HCT116 (cell line): ENCODE results near the gene MYH15. TPM values are rescaled to one million over a fixed set of nuclear protein-coding genes. Genes with fewer than 3 reads are reported as not detected.

ENCODE experiments used
- ATAC-seq: fragments of 200-7000 bp; cut with Tn5 transposase; 2 replicates; pipeline ENCODE4 v1.9.1; 2020; ENCODE audit warnings: mild to moderate bottlenecking, moderate library complexity
- BruUV-seq: library from RNA; stranded (reverse); fragments of 400-500 nt; replicated peaks from 2 replicates; lab custom pipeline; 2021; lab: Mats Ljungman, UMichigan
- CTCF ChIA-PET: fragments of 300-600 bp; sonication (Branson Sonifier 250); formaldehyde crosslinking; loops from one replicate; lab custom pipeline; 2021; ENCODE audit warnings: antibody characterized with exemption; lab: Charles Lee
- POLR2A ChIA-PET: fragments of 300-600, 350-600 bp; sonication (Branson Sonifier 250); formaldehyde crosslinking; loops from one replicate; lab custom pipeline; 2021; ENCODE audit warnings: antibody characterized with exemption; lab: Charles Lee
- RAD21 ChIA-PET, 2 experiments: fragments of 300-600 bp; sonication (Branson Sonifier 250); formaldehyde crosslinking; loops; one replicate each; lab custom pipeline; 2023; ENCODE audit warnings: low total read pairs in 2 of 2; ENCODE audit not compliant: uncharacterized antibody in 2 of 2, unreplicated experiment in 2 of 2, low non-redundant PET in 1 of 2; lab: Charles Lee
- DNase-seq: peaks from one replicate; pipeline ENCODE4 v3.0.0-alpha.2; 2010; ENCODE audit warnings: low read depth, low spot score
- H2AFZ ChIP-seq: fragments of 200-600 bp; shearing (Covaris generic), sonication (generic); 2 replicates; pipeline ENCODE4 v1.6.1; 2017; ENCODE audit warnings: low read depth, mixed run types, mixed read lengths, antibody characterized with exemption, low read length; ENCODE audit not compliant: poor library complexity, severe bottlenecking
- H3K27ac ChIP-seq: 2 replicates; pipeline ENCODE4 v1.5.1; 2012; ENCODE audit warnings: low read depth, low read length
- H3K27me3 ChIP-seq: fragments of 200-600 bp; sonication (generic); 2 replicates; pipeline ENCODE4 v1.6.1; 2016; ENCODE audit warnings: mixed run types, low read length, mixed read lengths; ENCODE audit not compliant: insufficient read depth
- H3K36me3 ChIP-seq, 2 experiments: fragments of 200-500 bp in 1 of 2; fragments of 200-600 bp in 1 of 2; sonication (Bioruptor generic) in 1 of 2; sonication (generic) in 1 of 2; 2 replicates each; pipeline versions ENCODE4 v1.5.1 to v1.6.1; 2014 to 2016; ENCODE audit warnings: low read length in 2 of 2, inconsistent platforms in 1 of 2, mixed read lengths in 1 of 2, mixed run types in 1 of 2; ENCODE audit not compliant: insufficient read depth in 2 of 2, control insufficient read depth in 1 of 2
- H3K4me1 ChIP-seq, 2 experiments: fragments of 200-600 bp in 1 of 2; sonication (generic) in 1 of 2; 2 replicates each; pipeline versions ENCODE4 v1.5.1 to v1.6.1; 2012 to 2017; ENCODE audit warnings: low read length in 2 of 2, inconsistent platforms in 1 of 2, mild to moderate bottlenecking in 1 of 2, mixed read lengths in 1 of 2, mixed run types in 1 of 2, moderate library complexity in 1 of 2; ENCODE audit not compliant: insufficient read depth in 2 of 2, control insufficient read depth in 1 of 2
- H3K4me2 ChIP-seq: fragments of 200-600 bp; sonication (generic); 2 replicates; pipeline ENCODE4 v1.6.1; 2017; ENCODE audit warnings: mixed run types, low read length, mixed read lengths
- H3K4me3 ChIP-seq, 2 experiments: fragments of 200-600 bp in 1 of 2; sonication (generic) in 1 of 2; replicated peaks in 1 of 2; 2 replicates each; pipeline ENCODE4 v1.5.1; 2011 to 2016; ENCODE audit warnings: low read length in 2 of 2, control low read depth in 1 of 2, low read depth in 1 of 2, mild to moderate bottlenecking in 1 of 2, mixed read lengths in 1 of 2, mixed run types in 1 of 2
- H3K79me2 ChIP-seq: fragments of 200-600 bp; sonication (generic); 2 replicates; pipeline ENCODE4 v1.6.1; 2017; ENCODE audit warnings: mild to moderate bottlenecking, mixed run types, low read length, moderate library complexity, mixed read lengths; ENCODE audit not compliant: insufficient read depth
- H3K9ac ChIP-seq: fragments of 200-600 bp; sonication (generic); 2 replicates; pipeline ENCODE4 v1.6.1; 2016; ENCODE audit warnings: low read length, mixed read lengths
- H3K9me2 ChIP-seq: fragments of 200-600 bp; sonication (generic), shearing (Covaris generic); 2 replicates; pipeline ENCODE4 v1.6.1; 2017; ENCODE audit warnings: mixed run types, mild to moderate bottlenecking, moderate library complexity; ENCODE audit not compliant: insufficient read depth
- H3K9me3 ChIP-seq, 2 experiments: fragments of 200-500 bp in 1 of 2; fragments of 200-600 bp in 1 of 2; sonication (Bioruptor generic) in 1 of 2; sonication (generic) in 1 of 2; 2 replicates each; pipeline ENCODE4 v1.6.1; 2014 to 2017; ENCODE audit warnings: low read length in 2 of 2, mixed read lengths in 2 of 2, inconsistent platforms in 1 of 2, low read depth in 1 of 2, mild to moderate bottlenecking in 1 of 2, mixed run types in 1 of 2, moderate library complexity in 1 of 2; ENCODE audit not compliant: control insufficient read depth in 1 of 2, insufficient read depth in 1 of 2
- H4K20me1 ChIP-seq: fragments of 200-600 bp; sonication (generic), shearing (Covaris generic); 2 replicates; pipeline ENCODE4 v1.6.1; 2017; ENCODE audit warnings: mixed run types, mild to moderate bottlenecking, moderate library complexity; ENCODE audit not compliant: insufficient read depth
- CEBPB ChIP-seq: IDR thresholded peaks from 2 replicates; pipeline ENCODE4 v1.6.1; 2012; ENCODE audit warnings: low read depth
- EGR1 ChIP-seq: IDR thresholded peaks from 2 replicates; pipeline ENCODE4 v1.6.1; 2012; ENCODE audit warnings: low read depth
- EZH2 ChIP-seq: fragments of 200-600 bp; sonication (generic); IDR thresholded peaks from 2 replicates; pipeline ENCODE4 v1.6.1; 2017; ENCODE audit warnings: antibody characterized with exemption, mixed run types
- EZH2phosphoT487 ChIP-seq: fragments of 200-600 bp; IDR thresholded peaks from 2 replicates; pipeline ENCODE4 v1.6.1; 2018; ENCODE audit warnings: antibody characterized with exemption, borderline replicate concordance
- FOSL1 ChIP-seq: IDR thresholded peaks from 2 replicates; pipeline ENCODE4 v1.6.1; 2012; ENCODE audit warnings: low read depth
- JUND ChIP-seq: IDR thresholded peaks from 2 replicates; pipeline ENCODE4 v1.6.1; 2012
- POLR2A ChIP-seq: IDR thresholded peaks from 2 replicates; pipeline ENCODE4 v1.7.0; 2011; ENCODE audit warnings: borderline replicate concordance; ENCODE audit not compliant: insufficient read depth, insufficient read length; ENCODE audit errors: extremely low read depth
- POLR2AphosphoS5 ChIP-seq: IDR thresholded peaks from 2 replicates; pipeline ENCODE4 v1.6.1; 2011; ENCODE audit warnings: mild to moderate bottlenecking, low read depth, low read length, moderate library complexity
- RAD21 ChIP-seq: IDR thresholded peaks from 2 replicates; pipeline ENCODE4 v1.6.1; 2012; ENCODE audit warnings: low read depth, mild to moderate bottlenecking
- REST ChIP-seq: IDR thresholded peaks from 2 replicates; pipeline ENCODE4 v1.6.1; 2012; ENCODE audit warnings: low read depth
- SP1 ChIP-seq: IDR thresholded peaks from 2 replicates; pipeline ENCODE4 v1.6.1; 2012; ENCODE audit warnings: low read depth
- TCF7L2 ChIP-seq: IDR thresholded peaks from 2 replicates; pipeline ENCODE4 v1.7.0; 2011; ENCODE audit warnings: borderline replicate concordance, inconsistent platforms; ENCODE audit not compliant: insufficient read depth, insufficient read length; ENCODE audit errors: extremely low read depth
- ZBTB33 ChIP-seq: IDR thresholded peaks from 2 replicates; pipeline ENCODE4 v1.6.1; 2011; ENCODE audit warnings: mild to moderate bottlenecking, low read length, moderate library complexity; ENCODE audit not compliant: insufficient replicate concordance; ENCODE audit errors: extremely low read depth
- ZNF274 ChIP-seq: fragments of 200-500 bp; sonication (Bioruptor generic); IDR thresholded peaks from 2 replicates; pipeline ENCODE4 v1.6.1; 2014; ENCODE audit warnings: mild to moderate bottlenecking, low read depth, low read length, inconsistent platforms
- intact Hi-C: fragments of 100-400 bp; cut with micrococcal nuclease; formaldehyde crosslinking; loops from 2 replicates; pipeline ENCODE4 v1.10.0; 2022
- total RNA-seq: library from RNA; stranded (reverse); gene quantifications from one replicate; pipeline ENCODE4 v1.2.1, GENCODE V29; 2021; ENCODE audit not compliant: unreplicated experiment
- TF ChIP-seq, protein P1 (sequence below), 3 experiments: fragments of 200-600 bp in 1 of 3; sonication (generic) in 1 of 3; IDR thresholded peaks in 2 of 3; conservative IDR thresholded peaks in 1 of 3; 2 replicates each; pipeline ENCODE4 v1.5.1; 2012 to 2017; ENCODE audit warnings: low read depth in 2 of 3, low read length in 2 of 3, antibody characterized with exemption in 1 of 3, borderline replicate concordance in 1 of 3, control low read depth in 1 of 3, mild to moderate bottlenecking in 1 of 3, mixed read lengths in 1 of 3, mixed run types in 1 of 3, moderate library complexity in 1 of 3; ENCODE audit not compliant: insufficient read depth in 1 of 3
- TF ChIP-seq, protein P2 (sequence below): IDR thresholded peaks from 2 replicates; pipeline ENCODE4 v1.6.1; 2012

MYH15 gene
- total RNA-seq, 1 experiment from 2014 or later: 11.2 TPM

DNA sequence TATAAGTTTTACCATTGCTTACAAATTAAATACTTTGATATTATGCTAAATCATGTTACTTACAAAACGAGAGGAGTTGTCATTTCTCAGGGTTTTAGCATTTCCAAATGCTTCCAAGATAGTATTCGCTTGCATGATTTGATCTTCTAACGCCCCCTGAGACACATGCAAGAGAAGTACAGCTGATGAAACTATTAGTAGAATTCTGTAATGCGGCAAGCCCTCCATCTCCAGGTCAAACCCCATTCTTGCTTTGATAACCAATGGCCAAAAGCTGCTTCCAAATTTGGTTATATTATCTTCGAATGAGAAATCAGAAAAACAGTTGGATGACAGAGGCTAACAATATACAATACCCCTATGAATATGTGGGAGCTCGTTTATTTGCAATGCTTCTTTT is 14.7 kb downstream of the MYH15 start:
- no peak for ATAC-seq
- ChIA-PET POLR2A (no interaction called here), CTCF (interaction anchor here (1.0 to 1.3 kb wide), 2 partner anchors 57 to 419 kb away, joined by 3 to 4 read pairs; no protein-coding TSS in a partner anchor), RAD21 (no interaction called here)
- H3K9ac ChIP-seq: no peak overlapping the region
- no TSS peak for BruUV-seq
- TF ChIP-seq TCF7L2 (no peak), POLR2AphosphoS5 (no peak), EZH2 (no peak), EZH2phosphoT487 (no peak), ZNF274 (no peak), REST (no peak), RAD21 (no peak), EGR1 (no peak), ZBTB33 (no peak), JUND (no peak), SP1 (no peak), FOSL1 (no peak), CEBPB (no peak), POLR2A (no peak)
- TF ChIP-seq, protein P1, sequence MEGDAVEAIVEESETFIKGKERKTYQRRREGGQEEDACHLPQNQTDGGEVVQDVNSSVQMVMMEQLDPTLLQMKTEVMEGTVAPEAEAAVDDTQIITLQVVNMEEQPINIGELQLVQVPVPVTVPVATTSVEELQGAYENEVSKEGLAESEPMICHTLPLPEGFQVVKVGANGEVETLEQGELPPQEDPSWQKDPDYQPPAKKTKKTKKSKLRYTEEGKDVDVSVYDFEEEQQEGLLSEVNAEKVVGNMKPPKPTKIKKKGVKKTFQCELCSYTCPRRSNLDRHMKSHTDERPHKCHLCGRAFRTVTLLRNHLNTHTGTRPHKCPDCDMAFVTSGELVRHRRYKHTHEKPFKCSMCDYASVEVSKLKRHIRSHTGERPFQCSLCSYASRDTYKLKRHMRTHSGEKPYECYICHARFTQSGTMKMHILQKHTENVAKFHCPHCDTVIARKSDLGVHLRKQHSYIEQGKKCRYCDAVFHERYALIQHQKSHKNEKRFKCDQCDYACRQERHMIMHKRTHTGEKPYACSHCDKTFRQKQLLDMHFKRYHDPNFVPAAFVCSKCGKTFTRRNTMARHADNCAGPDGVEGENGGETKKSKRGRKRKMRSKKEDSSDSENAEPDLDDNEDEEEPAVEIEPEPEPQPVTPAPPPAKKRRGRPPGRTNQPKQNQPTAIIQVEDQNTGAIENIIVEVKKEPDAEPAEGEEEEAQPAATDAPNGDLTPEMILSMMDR (IDR thresholded peaks at IDR 0.05 in 2 of 3, conservative IDR thresholded peaks at IDR 0.05 in 1 of 3; ENCODE audit: borderline replicate concordance in 1 of 3, insufficient read depth in 1 of 3, low read depth in 2 of 3, low read length in 2 of 3): no peak
- TF ChIP-seq, protein P2, sequence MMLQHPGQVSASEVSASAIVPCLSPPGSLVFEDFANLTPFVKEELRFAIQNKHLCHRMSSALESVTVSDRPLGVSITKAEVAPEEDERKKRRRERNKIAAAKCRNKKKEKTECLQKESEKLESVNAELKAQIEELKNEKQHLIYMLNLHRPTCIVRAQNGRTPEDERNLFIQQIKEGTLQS: no peak
- H3K79me2 ChIP-seq: no peaks in the 10 kb centered on the region
- no peaks in the 10 kb centered on the region for H3K4me1 ChIP-seq
- H3K4me3 ChIP-seq: no peak overlapping the region
- no peaks in the 10 kb centered on the region for H4K20me1 ChIP-seq
- H2AFZ ChIP-seq: no peak overlapping the region
- no peak overlapping the region for H3K27ac ChIP-seq
- H3K4me2 ChIP-seq: no peak overlapping the region
- intact Hi-C loops: loop anchor here (10.0 kb wide), 1 partner anchor 729 kb away; no protein-coding TSS in a partner anchor
- no peaks in the 10 kb centered on the region for H3K9me2 ChIP-seq
- no peak for DNase-seq
- H3K27me3 ChIP-seq: no peaks in the 10 kb centered on the region
- no peaks in the 10 kb centered on the region for H3K36me3 ChIP-seq
- no peaks in the 10 kb centered on the region for H3K9me3 ChIP-seq
